ENCODE measurements around the gene COX8A.

Gene COX8A

DNA sequence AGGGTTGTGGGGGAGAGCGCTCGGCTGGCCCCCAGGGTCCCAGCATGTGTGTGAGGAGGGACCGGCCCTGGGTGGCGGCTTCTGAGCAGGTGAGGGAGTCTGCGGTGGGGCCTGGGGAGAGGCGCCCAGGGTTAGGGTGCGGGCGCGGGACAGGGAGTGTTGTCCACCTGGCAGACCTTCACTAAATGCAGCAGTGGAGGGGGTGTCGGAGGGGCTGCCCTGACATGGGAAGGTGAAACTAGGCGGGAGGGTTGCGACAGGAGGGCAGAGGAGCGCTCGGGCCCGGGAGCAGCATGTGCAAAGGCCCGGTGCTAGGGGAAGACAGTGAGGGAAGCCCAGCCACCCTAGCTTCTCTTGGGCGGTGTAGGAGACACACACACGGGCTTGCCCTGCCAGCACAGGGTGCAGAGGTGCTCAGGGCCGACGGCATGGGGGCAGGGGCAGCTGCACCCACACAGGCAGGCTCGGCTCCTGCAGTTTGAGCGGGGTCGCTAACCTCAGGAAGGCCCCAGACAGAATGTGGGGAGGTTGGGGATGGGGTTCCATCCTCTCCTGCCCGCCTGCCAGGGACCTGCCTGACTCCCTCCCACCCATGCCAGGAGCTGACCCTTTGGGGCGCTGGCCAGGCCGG, 34.0 kb downstream of the COX8A start:
- no peaks in the 10 kb centered on the region for H3K4me1 ChIP-seq (ENCODE audit: insufficient read depth, low read length, poor library complexity, severe bottlenecking)
- H3K27me3 ChIP-seq (ENCODE audit: insufficient read depth, low read length, poor library complexity, severe bottlenecking), result no peaks in the 10 kb centered on the region
- H3K9me3 ChIP-seq (ENCODE audit: insufficient read depth, low read depth, low read length), result no peaks in the 10 kb centered on the region
- no peak overlapping the region for H2AFZ ChIP-seq (ENCODE audit: low read length)
- no peak overlapping the region for H3K4me2 ChIP-seq (ENCODE audit: low read depth, low read length, poor library complexity, severe bottlenecking)
- H3K79me2 ChIP-seq (ENCODE audit: insufficient read depth, low read length), result no peaks in the 10 kb centered on the region
- peaks cover 6% of the 10 kb centered on the region for H4K20me1 ChIP-seq (ENCODE audit: insufficient read depth, low read length, poor library complexity, severe bottlenecking)
- no peaks in the 10 kb centered on the region for H3K36me3 ChIP-seq (ENCODE audit: insufficient read depth, low read length)
- H3K9me2 ChIP-seq (replicated peaks; ENCODE audit: low read depth, low read length), result no peaks in the 10 kb centered on the region
- H3K9ac ChIP-seq (ENCODE audit: low read depth, low read length, poor library complexity, severe bottlenecking), result no peak overlapping the region
- TF ChIP-seq, protein P1, sequence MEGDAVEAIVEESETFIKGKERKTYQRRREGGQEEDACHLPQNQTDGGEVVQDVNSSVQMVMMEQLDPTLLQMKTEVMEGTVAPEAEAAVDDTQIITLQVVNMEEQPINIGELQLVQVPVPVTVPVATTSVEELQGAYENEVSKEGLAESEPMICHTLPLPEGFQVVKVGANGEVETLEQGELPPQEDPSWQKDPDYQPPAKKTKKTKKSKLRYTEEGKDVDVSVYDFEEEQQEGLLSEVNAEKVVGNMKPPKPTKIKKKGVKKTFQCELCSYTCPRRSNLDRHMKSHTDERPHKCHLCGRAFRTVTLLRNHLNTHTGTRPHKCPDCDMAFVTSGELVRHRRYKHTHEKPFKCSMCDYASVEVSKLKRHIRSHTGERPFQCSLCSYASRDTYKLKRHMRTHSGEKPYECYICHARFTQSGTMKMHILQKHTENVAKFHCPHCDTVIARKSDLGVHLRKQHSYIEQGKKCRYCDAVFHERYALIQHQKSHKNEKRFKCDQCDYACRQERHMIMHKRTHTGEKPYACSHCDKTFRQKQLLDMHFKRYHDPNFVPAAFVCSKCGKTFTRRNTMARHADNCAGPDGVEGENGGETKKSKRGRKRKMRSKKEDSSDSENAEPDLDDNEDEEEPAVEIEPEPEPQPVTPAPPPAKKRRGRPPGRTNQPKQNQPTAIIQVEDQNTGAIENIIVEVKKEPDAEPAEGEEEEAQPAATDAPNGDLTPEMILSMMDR (conservative IDR thresholded peaks at IDR 0.05; ENCODE audit: low read length), result no peak
- no peak overlapping the region for H3K4me3 ChIP-seq (ENCODE audit: low read length, poor library complexity, severe bottlenecking)
- H3F3A ChIP-seq (ENCODE audit: low read depth), result no peaks in the 10 kb centered on the region

DNA sequence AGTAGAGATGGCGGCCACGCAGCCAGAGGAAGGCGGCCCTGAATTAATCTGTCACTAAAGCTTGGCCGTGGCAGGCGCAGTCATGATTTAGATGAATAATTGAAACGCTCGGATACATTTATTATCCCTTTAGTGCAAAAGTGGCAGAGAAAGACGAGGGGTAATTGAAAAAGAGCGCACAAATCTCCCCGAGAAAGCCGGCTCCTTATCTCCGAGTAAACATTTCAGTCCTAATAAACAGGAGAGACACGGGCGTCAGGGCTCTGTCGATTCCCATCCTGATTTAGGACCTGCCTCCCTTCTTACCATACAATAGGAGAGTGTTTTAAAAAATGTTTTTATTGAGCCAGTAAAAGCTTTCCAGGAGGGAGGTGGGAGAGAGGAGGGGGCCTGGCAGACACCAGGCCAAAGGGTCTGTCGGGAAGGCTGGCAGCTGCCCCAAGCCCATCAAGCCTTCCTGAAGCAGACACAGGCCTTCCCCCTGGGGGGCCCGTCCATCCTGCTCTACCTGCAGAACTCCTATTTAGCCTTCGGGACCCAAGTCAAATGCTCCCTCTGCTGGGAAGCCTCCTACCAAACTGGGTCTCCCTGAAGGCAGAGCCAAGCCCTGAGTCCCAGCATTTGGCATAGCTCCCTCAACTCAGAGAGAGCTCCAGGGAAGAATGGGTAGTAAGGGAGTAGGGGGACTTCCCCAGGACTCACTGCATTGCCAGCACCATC, 34.7 kb downstream of the COX8A start:
- Histone ChIP-seq H3K9me2 (replicated peaks; ENCODE audit: low read depth, low read length) (no peaks in the 10 kb centered on the region), H3K9me3 (ENCODE audit: insufficient read depth, low read depth, low read length) (no peaks in the 10 kb centered on the region), H3K4me1 (ENCODE audit: insufficient read depth, low read length, poor library complexity, severe bottlenecking) (no peaks in the 10 kb centered on the region), H3K27me3 (ENCODE audit: insufficient read depth, low read length, poor library complexity, severe bottlenecking) (no peaks in the 10 kb centered on the region), H3K4me3 (ENCODE audit: low read length, poor library complexity, severe bottlenecking) (no peak overlapping the region), H3K9ac (ENCODE audit: low read depth, low read length, poor library complexity, severe bottlenecking) (no peak overlapping the region), H3K4me2 (ENCODE audit: low read depth, low read length, poor library complexity, severe bottlenecking) (no peak overlapping the region), H3K36me3 (ENCODE audit: insufficient read depth, low read length) (no peaks in the 10 kb centered on the region), H3K79me2 (ENCODE audit: insufficient read depth, low read length) (no peaks in the 10 kb centered on the region), H2AFZ (ENCODE audit: low read length) (no peak overlapping the region), H3F3A (ENCODE audit: low read depth) (no peaks in the 10 kb centered on the region), H4K20me1 (ENCODE audit: insufficient read depth, low read length, poor library complexity, severe bottlenecking) (peaks cover 5% of the 10 kb centered on the region)
- TF ChIP-seq, protein P1 (conservative IDR thresholded peaks at IDR 0.05; ENCODE audit: low read length), result no peak
- TF ChIP-seq EZH2phosphoT487 (IDR thresholded peaks at IDR 0.05; ENCODE audit: borderline replicate concordance), result no peak

DNA sequence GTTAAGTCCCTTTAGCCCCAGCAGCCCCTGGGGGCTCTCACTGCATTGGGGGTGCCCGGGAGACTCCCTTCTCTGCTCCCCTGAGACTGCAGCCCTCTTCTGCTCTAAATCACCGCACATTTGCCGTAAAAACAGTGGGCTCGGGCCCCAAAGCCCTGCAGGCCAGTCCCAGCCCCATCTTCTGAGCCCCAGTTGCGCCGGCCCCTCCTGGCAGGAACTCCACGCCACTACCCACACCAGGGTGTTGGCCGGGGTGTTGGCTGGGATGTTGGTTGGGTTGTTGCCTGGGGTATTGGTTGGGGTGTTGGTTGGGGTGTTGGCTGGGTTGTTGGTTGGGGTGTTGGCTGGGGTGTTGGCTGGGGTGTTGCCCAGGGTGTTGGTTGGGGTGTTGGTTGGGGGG, 35.3 kb downstream of the COX8A start:
- Histone ChIP-seq H2AFZ (ENCODE audit: low read length) (no peak overlapping the region), H3K4me2 (ENCODE audit: low read depth, low read length, poor library complexity, severe bottlenecking) (no peak overlapping the region), H3K9ac (ENCODE audit: low read depth, low read length, poor library complexity, severe bottlenecking) (no peak overlapping the region), H4K20me1 (ENCODE audit: insufficient read depth, low read length, poor library complexity, severe bottlenecking) (no peaks in the 10 kb centered on the region), H3K4me3 (ENCODE audit: low read length, poor library complexity, severe bottlenecking) (no peak overlapping the region), H3K79me2 (ENCODE audit: insufficient read depth, low read length) (no peaks in the 10 kb centered on the region), H3K9me3 (ENCODE audit: insufficient read depth, low read depth, low read length) (no peaks in the 10 kb centered on the region), H3K4me1 (ENCODE audit: insufficient read depth, low read length, poor library complexity, severe bottlenecking) (no peaks in the 10 kb centered on the region), H3K9me2 (replicated peaks; ENCODE audit: low read depth, low read length) (no peaks in the 10 kb centered on the region), H3F3A (ENCODE audit: low read depth) (no peaks in the 10 kb centered on the region), H3K36me3 (ENCODE audit: insufficient read depth, low read length) (no peaks in the 10 kb centered on the region), H3K27me3 (ENCODE audit: insufficient read depth, low read length, poor library complexity, severe bottlenecking) (no peaks in the 10 kb centered on the region)
- TF ChIP-seq, protein P1 (conservative IDR thresholded peaks at IDR 0.05; ENCODE audit: low read length), result no peak
- TF ChIP-seq EZH2phosphoT487 (IDR thresholded peaks at IDR 0.05; ENCODE audit: borderline replicate concordance), result no peak
